CD4-positive, alpha-beta T cell treated with Interleukin-12 subunit alpha and Interleukin-12 subunit beta, for 1 hour (primary cell): Measurements from ENCODE around the gene PPARG.
"Not testable (repeated sequence)": the region's sequence is repeated elsewhere in the genome, so short reads cannot be mapped to it uniquely, and the experiment has no call there.

Source experiments
- DNase-seq: peaks from one replicate; pipeline ENCODE4 v3.0.0-alpha.2; 2020

PPARG gene

DNA sequence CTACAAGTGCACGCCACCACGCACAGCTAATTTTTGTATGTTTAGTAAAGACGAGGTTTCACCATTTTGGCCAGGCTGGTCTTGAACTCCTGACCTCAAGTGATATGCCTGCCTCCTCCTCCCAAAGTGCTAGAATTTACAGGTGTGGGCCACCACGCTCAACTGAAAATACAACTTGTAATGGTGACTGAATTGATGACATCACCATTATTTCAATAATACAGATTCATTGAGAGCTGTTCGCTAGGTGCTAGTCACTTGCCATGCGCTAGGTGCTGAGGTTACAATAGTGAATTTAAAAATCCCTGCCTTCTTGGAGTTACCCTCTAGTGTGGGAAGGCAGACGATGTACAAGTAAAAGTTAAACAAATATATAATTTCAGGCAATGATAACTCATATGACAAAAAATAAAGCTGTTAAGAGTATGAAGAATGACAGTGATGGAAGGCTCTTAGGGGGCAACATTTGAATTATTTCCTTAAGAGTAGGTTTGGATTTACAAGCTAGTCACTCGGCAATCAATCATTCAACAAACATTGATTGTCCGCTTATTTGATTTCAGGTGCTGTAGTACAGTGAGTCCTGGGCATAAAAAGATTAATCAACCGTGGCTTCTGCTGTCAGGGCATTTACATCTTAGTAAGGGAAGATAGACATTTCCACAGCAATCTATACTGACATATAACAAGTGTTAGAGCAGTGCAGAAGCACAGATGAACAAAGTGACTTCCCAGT is 9.1 kb upstream of the PPARG start:
- no peak for DNase-seq

DNA sequence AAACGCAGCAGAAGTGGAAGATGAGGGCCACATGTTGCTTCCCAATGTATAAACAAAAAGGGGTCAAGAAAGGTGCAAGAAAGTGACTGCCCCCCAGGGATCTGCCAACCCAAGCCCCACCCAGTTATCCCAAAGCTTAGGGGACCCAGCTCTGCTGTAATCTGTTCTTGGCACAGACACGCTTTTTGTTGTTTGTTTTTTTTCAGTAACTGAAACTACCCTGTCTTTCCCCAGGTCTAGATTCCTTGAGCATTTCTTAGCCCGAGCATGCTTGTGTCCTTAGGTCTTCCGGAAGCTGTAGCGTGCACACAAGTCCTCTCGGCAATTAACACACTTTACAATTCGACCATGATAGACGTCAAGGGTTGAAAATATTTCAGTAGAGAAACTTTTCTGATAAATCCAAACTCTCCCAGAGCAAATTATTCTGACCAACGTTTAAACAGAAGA is 8.5 kb upstream of the PPARG start:
- no peak for DNase-seq

DNA sequence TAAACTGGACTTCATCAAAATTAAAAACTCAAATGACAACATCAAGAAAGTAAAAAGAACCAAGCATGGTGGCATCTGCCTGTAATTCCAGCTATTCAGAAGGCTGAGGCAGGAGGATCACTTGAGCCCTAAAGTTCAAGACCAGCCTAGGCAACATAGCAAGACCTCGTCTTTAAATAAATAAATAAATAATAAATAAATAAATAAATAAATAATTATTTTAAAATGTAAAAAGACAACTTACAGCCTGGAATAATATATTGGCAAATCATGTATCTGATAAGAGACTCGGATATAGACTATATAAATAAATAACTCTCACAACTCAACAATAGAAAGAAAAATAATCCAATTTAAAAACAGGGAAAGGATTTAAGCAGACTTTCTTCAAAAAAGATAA is 4.3 kb upstream of the PPARG start:
- no peak for DNase-seq

DNA sequence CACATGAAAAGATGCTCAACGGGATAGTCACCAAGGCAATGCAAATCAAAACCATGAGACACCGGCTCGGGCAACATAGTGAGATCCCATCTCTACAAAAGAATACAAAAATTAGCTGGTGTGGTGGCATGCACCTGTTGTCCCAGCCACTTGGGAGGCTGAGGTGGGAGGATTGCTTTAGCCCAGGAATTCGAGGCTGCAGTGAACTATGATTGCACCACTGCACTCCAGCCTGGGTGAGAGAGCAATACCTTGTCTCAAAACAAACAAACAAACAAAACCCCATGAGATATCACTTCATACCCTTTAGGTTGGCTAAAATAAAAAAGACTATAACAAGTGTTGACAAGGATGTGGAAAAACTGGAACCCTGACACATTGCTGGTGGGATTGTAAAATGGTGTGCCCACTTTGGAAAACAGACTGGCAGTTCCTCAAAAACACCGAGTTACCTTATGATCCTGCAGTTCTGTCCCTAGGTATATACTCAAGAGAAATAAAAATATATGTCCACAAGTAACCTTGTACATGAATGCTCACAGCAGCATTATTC is 3.8 kb upstream of the PPARG start:
- no peak for DNase-seq

DNA sequence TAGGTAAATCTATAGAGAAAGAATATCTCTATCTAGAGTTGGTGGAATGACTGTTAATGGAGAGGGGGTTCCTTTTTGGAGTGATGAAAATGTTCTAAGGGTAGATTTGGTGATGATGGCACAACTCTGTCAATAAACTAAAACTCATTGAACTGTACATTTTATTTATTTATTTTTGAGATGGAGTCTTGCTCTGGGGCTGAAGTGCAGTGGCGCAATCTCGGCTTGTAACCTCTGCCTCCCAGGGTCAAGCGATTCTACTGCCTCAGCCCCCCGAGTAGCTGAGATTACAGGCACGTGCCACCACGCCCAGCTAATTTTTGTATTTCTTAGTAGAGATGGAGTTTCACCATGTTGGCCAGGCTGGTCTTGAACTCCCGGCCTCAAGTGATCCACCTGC is 3.1 kb upstream of the PPARG start:
- not testable (repeated sequence) for DNase-seq

DNA sequence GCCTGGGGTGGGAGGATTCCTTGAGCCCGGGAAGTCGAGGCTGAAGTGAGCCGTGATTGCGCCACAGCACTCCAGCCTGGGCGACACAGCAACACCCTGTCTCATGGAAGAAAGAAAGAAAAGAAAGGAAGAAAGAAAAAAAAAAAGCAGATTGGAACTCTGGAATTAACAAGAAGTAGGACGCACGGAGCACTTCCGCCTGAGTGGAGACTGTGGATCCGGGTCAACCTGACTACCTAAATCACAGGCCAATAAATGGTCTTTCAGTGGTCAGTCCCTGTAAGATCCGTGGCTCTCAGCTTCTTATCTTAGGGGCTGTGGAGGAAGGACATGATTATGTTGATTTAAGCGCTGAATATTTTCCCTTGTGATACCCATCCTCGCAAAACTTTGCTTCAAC is 2.4 kb upstream of the PPARG start:
- no peak for DNase-seq

DNA sequence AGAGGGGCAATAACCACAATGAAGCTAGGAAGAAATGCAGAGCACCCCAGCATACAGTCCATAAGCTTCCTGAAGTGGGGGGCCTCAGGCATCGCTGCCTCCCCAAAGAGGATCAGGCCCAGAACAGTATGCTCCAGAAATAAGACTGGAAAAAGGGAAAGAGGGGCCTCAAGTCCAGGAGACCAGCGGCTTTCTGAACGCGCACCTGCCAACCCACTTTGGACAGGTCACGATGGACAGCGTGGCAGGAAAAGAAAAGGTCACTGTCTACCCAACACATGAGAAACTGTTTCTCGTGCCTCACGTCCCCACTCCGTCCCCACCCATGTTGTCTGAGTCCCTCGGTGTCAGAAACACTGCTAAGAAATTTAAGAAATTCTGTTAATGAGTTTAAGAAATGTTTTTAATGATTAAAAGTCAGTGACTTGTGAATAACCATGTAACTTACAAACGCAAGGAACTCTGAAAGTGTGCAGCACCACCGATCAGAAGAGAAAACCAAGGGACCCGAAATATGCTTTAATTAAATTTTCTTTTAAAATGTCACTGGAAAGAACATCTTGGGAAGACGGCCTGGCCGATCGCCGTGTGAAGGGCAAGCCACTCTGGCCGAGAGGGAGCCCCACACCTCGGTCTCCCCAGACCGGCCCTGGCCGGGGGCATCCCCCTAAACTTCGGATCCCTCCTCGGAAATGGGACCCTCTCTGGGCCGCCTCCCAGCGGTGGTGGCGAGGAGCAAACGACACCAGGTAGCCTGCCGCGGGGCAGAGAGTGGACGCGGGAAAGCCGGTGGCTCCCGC is 1.7 kb upstream of the PPARG start:
- DNase-seq: no peak

DNA sequence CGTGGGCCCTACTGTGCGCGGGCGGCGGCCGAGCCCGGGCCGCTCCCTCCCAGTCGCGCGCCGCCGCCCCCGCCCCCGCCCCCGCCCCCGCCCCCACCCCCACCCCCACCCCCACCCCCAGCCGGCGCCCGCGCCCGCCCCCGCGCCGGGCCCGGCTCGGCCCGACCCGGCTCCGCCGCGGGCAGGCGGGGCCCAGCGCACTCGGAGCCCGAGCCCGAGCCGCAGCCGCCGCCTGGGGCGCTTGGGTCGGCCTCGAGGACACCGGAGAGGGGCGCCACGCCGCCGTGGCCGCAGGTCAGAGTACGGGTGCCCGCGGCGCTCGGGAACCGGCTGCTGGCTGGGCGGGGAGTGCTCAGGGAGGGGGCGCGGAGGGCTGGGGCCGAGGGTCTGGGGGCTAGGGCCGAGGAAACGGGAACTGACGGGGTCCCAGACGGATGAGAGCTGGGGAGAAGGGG is 1.1 kb upstream of the PPARG start:
- no peak for DNase-seq

DNA sequence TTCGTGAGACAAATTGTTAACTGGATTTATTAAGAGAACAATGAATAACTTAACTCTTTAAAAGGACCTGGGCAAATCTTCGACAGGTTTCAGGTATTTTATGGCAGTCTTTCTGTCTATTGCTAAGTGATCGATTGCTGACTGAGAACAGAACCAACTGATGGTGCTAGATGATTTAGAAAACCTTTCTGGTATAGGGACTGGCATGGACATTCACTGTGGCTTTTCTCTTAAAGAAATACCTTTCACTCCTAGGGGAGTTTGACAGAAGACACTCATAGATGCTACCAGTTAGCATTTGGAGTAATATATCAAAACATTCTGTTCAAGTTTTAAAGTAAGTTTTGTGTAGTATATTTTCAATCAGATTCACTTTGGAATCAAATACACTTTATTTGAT is 654 bp downstream of the PPARG start:
- DNase-seq: no peak

DNA sequence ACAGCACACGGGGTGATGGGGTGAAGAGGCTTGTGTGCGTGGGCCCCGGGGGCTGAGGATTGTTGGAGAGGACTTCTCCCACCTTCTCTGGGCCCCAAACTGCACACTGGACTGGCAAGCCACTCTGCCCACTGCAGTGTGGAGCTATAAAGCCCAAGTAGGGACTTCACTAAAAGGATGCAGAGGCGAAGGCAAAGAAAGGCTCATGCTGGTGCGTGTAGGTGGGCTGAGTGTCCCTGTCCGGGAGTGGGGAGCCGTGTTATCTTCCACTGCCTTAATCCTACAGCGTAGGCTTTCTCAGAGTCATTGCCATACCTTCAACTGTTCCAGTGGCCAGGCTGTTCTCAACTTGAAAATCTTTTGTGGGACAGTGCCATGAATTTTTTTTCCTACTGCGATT is 3.9 kb downstream of the PPARG start:
- no peak for DNase-seq

DNA sequence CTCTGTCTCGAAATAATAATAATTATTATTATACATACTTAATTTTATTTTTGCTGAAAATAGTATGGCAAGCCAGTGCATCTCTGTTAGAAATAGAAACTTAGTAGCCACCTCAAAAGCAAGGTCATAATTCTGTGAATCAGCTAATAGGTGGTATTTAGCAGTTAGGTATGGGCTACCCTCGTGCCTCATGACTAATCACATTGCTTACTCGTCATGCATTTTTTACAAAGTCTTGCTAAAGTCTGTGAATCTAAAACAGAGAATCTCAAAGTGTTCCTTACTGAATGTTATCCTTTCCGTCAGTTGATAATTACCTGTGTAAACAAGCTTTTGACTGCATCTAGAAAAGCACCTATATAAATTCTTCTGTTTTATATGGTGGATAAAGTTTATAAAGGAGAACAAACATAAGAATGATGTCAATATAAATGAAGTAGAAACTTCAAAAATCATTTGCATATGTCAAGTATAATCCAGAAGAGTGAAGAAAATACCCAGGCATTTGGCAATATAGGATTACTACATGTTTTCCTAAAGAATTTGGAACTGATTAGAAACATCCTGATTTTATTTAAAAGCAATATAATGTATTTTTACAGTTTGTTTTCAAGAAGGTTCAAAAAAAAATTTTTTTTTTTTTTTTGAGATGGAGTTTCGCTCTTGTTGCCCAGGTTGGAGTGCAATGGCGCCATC is 6.2 kb downstream of the PPARG start:
- DNase-seq: no peak

DNA sequence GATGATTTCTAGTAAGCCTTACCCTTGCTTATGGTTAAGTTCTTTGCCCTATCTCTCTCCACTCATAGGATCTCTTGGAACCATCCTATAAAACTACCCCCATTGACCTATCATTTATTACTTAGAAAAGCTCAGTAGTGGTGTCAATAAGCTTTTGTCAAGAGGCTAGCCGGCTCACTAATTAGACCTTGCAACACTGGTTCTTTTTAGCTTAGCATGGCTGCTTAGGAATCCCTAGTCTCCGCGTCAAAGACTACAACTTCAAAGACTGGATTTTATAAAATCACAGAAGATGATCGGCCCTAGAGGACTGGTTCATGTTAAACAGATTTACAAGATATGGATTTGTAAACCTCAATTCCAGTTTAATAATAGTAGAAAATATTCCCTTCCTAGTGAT is 7.6 kb downstream of the PPARG start:
- DNase-seq: no peak

DNA sequence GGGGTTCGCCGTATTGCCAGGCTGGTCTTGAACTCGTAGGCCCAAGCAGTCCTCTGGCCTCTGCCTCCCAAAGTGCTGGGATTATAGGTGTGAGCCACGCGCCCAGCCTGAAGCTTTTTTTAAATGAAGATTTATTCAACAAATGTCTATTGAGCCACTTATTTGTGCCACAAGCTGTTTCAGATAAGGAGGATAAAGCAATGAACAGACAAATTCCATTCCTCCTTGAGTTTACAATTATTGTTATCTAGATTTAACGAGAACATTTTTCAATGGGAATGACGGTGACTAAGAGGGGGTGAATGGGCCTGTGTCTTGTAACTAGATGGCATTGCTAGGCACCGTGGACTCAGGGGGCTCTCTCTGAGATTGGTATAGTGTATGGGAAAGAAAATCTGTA is 10.2 kb downstream of the PPARG start:
- DNase-seq: no peak

DNA sequence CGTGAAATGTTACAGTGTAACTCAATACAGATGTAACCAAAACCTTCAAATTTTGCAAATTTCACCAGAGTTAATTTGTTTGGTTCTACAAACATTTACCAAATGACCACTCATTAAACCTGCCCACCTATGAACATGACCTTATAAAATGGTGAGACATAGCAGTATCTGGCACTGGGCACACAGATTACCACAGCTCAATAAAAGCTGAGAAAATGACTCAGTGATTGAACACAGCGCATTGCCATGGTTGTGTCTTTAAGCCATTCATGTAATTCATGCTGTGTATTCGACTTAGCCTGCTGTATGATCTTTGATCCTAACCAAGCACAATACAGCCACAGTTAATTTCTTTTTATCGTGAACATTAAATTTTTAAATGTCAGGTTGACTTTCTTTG is 11.3 kb downstream of the PPARG start:
- no peak for DNase-seq

DNA sequence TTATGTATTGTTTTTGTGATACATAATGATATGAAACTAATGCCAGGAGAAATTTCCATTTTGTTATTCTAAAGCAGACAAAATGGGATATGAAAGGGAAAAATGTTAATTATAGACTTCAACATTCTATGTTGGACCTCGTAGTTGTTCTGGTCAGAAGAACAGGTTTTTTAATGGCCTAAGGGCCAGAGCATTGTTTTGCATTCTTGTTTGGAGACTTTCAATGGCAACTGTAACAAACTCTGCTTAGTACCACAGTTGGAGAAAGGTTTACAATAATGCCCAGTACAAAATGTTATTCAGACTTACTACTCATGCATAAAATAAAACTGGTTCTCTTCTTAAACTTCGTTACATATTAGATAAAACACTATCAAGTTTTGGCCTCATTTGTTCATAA is 12.2 kb downstream of the PPARG start:
- DNase-seq: no peak

DNA sequence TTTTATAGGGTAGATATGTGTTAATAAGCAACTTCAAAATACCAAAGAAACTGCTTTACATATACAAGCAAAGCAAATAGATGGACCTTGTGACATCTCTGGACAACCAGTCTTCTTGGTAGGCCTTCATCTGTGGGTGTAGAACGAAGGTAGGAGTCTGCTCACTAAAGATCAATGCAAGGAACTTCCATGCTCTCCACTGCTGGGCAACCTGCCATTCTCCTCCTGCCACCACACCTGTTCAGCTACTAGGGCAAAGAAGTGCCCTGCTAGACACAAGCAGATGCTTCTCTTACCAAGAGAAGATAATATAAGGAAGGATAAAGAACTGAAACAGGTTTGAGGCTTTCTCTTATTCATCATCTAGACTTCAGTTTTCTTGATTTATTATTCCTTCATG is 12.6 kb downstream of the PPARG start:
- no peak for DNase-seq

DNA sequence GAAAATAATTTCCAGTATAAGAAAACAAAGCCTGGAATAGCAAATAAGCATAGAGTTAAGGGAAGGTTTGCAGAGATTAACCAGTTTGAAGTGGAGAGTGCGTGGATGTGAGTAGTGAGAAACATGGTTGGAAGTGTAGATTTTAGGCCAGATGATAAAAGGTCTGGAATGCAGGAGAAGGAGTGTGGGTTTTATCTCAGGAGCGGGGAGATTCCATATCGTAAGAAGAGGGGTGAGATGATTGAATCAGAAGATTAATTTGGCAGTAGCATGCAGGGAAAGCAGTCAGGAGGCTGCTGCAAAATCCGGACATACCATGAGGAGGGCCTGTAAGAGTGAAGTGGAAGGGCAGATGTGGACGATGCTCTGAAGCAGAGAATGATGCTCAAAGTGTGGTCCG is 13.7 kb downstream of the PPARG start:
- no peak for DNase-seq

DNA sequence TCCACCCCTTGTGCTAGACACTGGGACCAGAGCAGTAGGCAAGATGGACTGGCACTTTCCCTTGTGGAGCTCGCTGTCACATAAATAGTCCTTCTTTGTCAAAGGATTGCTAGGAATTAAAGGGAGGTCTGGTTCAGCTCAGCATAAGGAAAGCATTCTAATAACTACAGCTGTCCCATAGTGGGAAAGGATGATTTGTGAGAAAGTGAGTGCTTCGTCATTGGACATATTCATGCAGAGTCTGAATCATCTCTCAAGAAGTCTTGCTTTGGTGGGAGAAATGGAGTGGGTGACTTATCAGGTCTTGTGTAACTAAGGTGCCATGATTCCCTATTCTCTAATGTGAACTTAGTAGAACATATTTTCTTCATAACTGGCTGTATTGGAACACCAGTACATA is 14.7 kb downstream of the PPARG start:
- no peak for DNase-seq

DNA sequence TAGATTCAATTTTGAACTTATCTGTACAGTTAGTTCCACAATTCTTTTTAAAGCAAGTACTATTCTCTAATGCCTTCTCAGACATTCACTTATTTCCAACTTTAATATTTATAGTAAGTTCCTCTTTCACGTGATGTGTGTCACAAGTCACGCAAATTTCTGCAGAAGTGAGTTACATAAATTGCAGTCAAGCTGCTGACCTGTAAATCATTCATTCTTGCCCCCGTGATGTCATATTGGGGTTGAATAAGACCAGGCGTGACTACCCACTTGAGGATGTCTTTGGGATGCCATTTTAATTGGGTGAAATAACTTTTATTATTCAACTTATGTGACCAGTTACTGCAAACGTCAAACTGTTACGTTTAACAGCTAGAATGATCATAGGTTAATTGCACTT is 15.1 kb downstream of the PPARG start:
- no peak for DNase-seq

DNA sequence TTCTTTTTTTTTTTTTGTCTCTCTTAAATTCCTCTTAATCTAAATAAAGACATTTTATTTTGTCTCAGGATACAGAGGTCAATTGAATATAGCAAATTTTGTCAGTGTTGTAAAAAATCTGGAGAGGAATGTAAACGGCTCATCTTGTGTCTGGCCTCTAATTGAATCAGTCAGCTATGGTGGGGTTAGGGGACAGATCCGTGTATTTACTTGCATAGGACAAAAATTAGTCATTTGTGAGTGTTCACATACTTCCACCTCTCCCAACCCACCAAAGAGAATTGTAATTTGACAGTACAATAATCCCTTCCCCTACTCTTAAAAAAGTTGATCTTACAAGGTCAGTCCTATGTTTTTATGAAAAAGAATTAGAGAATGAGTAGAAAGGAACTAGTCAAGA is 18.3 kb downstream of the PPARG start:
- no peak for DNase-seq

DNA sequence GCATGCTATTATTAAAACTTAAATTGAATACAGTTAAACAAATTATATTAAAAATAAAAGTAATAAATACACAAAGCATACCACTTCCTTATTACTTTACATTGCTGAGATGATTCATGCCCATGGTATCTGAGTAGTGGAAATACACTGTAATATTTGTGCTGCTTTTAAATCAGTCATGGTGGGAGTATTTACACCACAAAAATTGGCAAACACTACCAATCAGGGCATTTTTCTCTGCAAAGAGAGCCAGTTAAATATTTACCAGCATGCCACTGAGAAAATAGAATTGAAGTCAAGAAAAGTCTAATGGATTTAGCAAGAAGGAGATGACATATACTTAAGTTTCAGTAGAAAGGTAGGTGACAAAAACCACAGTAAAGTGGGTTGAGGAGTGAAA is 19.6 kb downstream of the PPARG start:
- no peak for DNase-seq

DNA sequence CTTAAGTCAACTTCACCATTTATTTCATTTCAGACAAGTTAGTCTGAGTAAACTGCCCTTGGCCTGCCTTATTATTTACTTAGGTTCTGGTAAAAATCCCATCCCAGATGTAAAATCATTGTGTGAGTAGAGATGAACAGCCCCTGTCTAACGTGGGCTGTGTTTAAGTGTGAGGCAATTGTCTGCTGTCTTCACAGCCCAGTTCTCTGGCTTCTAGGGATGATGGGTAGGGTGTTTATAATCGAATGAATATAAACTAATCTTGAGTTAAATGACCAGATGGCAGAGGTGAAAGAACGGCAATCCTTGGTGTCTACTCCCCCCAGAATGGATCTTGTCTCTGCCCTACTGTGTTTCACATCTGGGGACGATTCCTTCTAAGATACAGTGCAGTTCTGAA is 20.8 kb downstream of the PPARG start:
- no peak for DNase-seq

DNA sequence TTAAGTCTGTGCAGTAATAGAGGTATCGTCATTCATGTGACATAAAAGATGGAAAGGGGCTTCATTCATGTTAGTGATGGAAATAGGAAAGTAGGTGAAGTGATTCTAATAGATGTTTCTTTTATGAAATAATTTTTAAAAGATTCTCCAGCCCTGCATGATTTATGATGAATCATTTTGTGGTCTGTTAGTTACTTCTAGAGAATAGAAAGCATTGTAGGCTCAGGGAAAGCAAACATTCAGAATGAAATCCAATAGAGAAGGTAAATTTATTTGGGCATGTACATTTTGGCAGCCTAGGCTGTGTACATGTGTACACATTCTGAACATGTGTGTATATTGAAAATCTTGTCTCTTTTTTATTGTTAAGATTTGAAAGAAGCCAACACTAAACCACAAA is 23.1 kb downstream of the PPARG start:
- no peak for DNase-seq

DNA sequence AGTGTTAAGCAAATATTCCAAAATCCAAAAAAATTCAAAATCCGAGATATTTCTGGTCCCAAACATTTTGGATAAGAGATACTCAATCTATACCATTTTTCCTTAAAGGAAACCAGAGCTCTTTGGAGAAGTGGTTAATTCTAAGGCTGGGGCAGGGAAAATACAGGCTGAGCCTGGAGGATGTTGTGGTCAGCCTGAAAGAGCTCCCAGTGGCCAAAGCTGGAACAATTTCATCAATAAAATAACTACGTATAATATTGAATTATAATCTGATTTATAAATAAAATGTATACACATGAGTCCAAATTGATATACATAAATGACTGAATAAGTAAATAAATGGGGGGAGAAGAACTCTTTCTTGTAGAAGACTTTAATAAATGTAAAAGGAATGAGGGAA is 24.6 kb downstream of the PPARG start:
- no peak for DNase-seq
